ENCODE results near the gene PAQR9. TPM values are rescaled to one million over a fixed set of nuclear protein-coding genes. Genes with fewer than 3 reads are reported as not detected.

The PAQR9 gene
- total RNA-seq, 6 experiments from 2014 or later: 10.2 to 18.6 (median 12.6) TPM

- intact Hi-C loops (cut with DNase I): loop anchor here in 1 of 2 donors (10.0 kb wide), 1 partner anchor 50 kb away; no protein-coding TSS in a partner anchor
- Histone ChIP-seq H3K27me3 (no peaks in the 10 kb centered on the region), H3K9me3 (no peaks in the 10 kb centered on the region), H3K27ac (no peak overlapping the region), H3K4me1 (peaks cover 0 to 31% (median 2%) of the 10 kb centered on the region in 4 donors), H3K4me3 (no peak overlapping the region), H3K36me3 (no peaks in the 10 kb centered on the region)
- WGBS (ENCODE audit: insufficient coverage, low coverage, low lambda C conversion rate, missing lambda C conversion rate): 89% methylated on average over 5 of the region's 7 CpGs
- DNase-seq (no peak), ATAC-seq (no peak)
- TF ChIP-seq CTCF (IDR thresholded peaks at IDR 0.05) (no peak), POLR2A (IDR thresholded peaks at IDR 0.05) (no peak)
Observed at GRCh38 chr3:142934128-142934886, 29.2 kb downstream of the PAQR9 start.

- H3K27me3 ChIP-seq: no peaks in the 10 kb centered on the region
- H3K9me3 ChIP-seq: no peaks in the 10 kb centered on the region
- peaks cover 0 to 32% (median 5%) of the 10 kb centered on the region in 4 donors for H3K4me1 ChIP-seq
- TF ChIP-seq POLR2A (IDR thresholded peaks at IDR 0.05): no peak
- TF ChIP-seq CTCF (IDR thresholded peaks at IDR 0.05): no peak
- intact Hi-C loops (cut with DNase I): loop anchor here in 1 of 2 donors (10.0 kb wide), 1 partner anchor 54 kb away; no protein-coding TSS in a partner anchor
- ATAC-seq: no peak
- no peak overlapping the region for H3K4me3 ChIP-seq
- no peak for DNase-seq
- no peaks in the 10 kb centered on the region for H3K36me3 ChIP-seq
- whole genome bisulfite sequencing (ENCODE audit: insufficient coverage, low coverage, low lambda C conversion rate, missing lambda C conversion rate): 75% methylated on average over 5 of the region's 6 CpGs
- H3K27ac ChIP-seq: no peak overlapping the region
Observed at GRCh38 chr3:142931222-142931621, 32.3 kb downstream of the PAQR9 start.

- TF ChIP-seq POLR2A (IDR thresholded peaks at IDR 0.05) (no peak), CTCF (IDR thresholded peaks at IDR 0.05) (peak in 3 of 4 donors; percentile 11 to 20 (median 13))
- no peaks in the 10 kb centered on the region for H3K36me3 ChIP-seq
- peaks cover 0 to 31% (median 6%) of the 10 kb centered on the region in 4 donors for H3K4me1 ChIP-seq
- WGBS (ENCODE audit: insufficient coverage, low coverage, low lambda C conversion rate, missing lambda C conversion rate): 30% methylated on average over 3 of the region's 3 CpGs
- peak in 1 of 4 donors; percentile 13 for ATAC-seq
- H3K4me3 ChIP-seq: no peak overlapping the region
- no peaks in the 10 kb centered on the region for H3K9me3 ChIP-seq
- no peaks in the 10 kb centered on the region for H3K27me3 ChIP-seq
- DNase-seq: no peak
- H3K27ac ChIP-seq: no peak overlapping the region
- intact Hi-C loops (cut with DNase I): loop anchor here in 1 of 2 donors (10.0 kb wide), 1 partner anchor 54 kb away; no protein-coding TSS in a partner anchor
Observed at GRCh38 chr3:142930463-142930862, 33.0 kb downstream of the PAQR9 start.

- no peaks in the 10 kb centered on the region for H3K9me3 ChIP-seq
- H3K27ac ChIP-seq: no peak overlapping the region
- intact Hi-C loops (cut with DNase I): loop anchor here in 1 of 2 donors (10.0 kb wide), 1 partner anchor 55 kb away; no protein-coding TSS in a partner anchor
- WGBS (ENCODE audit: insufficient coverage, low coverage, low lambda C conversion rate, missing lambda C conversion rate): 93% methylated on average over 3 of the region's 3 CpGs
- ATAC-seq (no peak), DNase-seq (no peak)
- H3K4me3 ChIP-seq: no peak overlapping the region
- H3K4me1 ChIP-seq: peaks cover 0 to 29% (median 6%) of the 10 kb centered on the region in 4 donors
- no peaks in the 10 kb centered on the region for H3K36me3 ChIP-seq
- TF ChIP-seq POLR2A (IDR thresholded peaks at IDR 0.05) (no peak), CTCF (IDR thresholded peaks at IDR 0.05) (no peak)
- H3K27me3 ChIP-seq: no peaks in the 10 kb centered on the region
Observed at GRCh38 chr3:142929890-142930289, 33.6 kb downstream of the PAQR9 start.
